Esophagus squamous epithelium (tissue), 4 donors: Measurements from ENCODE around the gene IFT57.

Source experiments
- POLR2A ChIP-seq, 4 donors: fragments of 450-650 bp; IDR thresholded peaks; one replicate each; pipeline ENCODE4 v1.6.1; 2017; ENCODE audit warnings: antibody characterized with exemption in 4 of 4, mild to moderate bottlenecking in 4 of 4, moderate library complexity in 3 of 4
- TF ChIP-seq, protein P1 (sequence below), 6 experiments: fragments of 450-650 bp in 4 of 6; fragments of 200-600 bp in 2 of 6; sonication (generic) in 2 of 6; IDR thresholded peaks; one replicate each; pipeline ENCODE4 v1.5.1; 2016 to 2019; ENCODE audit warnings: antibody characterized with exemption in 6 of 6, mild to moderate bottlenecking in 4 of 6, moderate library complexity in 4 of 6

DNA sequence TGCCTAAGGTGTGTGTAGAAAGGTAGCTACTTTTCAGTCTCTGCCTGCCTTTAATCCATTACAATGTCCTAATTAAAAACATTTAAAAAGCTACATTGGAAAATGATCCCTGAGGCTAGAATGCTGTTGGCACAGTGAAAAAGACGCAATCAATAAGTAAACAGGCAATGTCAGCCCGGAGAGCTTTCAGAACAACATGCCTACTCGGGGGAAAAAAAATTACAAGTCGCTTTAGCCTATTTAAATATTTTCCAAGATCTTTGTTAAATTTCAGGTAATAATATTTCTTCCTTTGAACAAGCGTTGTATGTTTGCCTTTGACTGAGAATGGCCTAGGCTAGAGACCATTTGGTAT is 84.8 kb downstream of the IFT57 start:
- TF ChIP-seq, protein P1, sequence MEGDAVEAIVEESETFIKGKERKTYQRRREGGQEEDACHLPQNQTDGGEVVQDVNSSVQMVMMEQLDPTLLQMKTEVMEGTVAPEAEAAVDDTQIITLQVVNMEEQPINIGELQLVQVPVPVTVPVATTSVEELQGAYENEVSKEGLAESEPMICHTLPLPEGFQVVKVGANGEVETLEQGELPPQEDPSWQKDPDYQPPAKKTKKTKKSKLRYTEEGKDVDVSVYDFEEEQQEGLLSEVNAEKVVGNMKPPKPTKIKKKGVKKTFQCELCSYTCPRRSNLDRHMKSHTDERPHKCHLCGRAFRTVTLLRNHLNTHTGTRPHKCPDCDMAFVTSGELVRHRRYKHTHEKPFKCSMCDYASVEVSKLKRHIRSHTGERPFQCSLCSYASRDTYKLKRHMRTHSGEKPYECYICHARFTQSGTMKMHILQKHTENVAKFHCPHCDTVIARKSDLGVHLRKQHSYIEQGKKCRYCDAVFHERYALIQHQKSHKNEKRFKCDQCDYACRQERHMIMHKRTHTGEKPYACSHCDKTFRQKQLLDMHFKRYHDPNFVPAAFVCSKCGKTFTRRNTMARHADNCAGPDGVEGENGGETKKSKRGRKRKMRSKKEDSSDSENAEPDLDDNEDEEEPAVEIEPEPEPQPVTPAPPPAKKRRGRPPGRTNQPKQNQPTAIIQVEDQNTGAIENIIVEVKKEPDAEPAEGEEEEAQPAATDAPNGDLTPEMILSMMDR (IDR thresholded peaks at IDR 0.05) = no peak
- TF ChIP-seq POLR2A (IDR thresholded peaks at IDR 0.05) = no peak
